Mesendoderm (in vitro differentiated cells): ENCODE data around the gene MAFB.

Experiments used
- DNase-seq: peaks from one replicate; pipeline ENCODE4 v3.0.0; 2013
- H2AK5ac ChIP-seq: 2 replicates; pipeline ENCODE4 v1.6.1; 2013; ENCODE audit warnings: low read length, inconsistent platforms
- H2BK120ac ChIP-seq: 2 replicates; pipeline ENCODE4 v1.6.1; 2013; ENCODE audit warnings: low read depth, mild to moderate bottlenecking, low read length, moderate library complexity, mixed read lengths
- H2BK15ac ChIP-seq: replicated peaks from 2 replicates; pipeline ENCODE4 v1.6.1; 2013; ENCODE audit warnings: low read depth, mild to moderate bottlenecking, moderate library complexity
- H2BK5ac ChIP-seq: 2 replicates; pipeline ENCODE4 v1.6.1; 2013; ENCODE audit warnings: low read length, inconsistent platforms
- H3K18ac ChIP-seq: 2 replicates; pipeline ENCODE4 v1.6.1; 2013; ENCODE audit warnings: mild to moderate bottlenecking, low read length, mixed read lengths
- H3K23ac ChIP-seq: one replicate; pipeline ENCODE4 v1.6.1; 2013; ENCODE audit warnings: low read length
- H3K27ac ChIP-seq: 2 replicates; pipeline ENCODE4 v1.5.1; 2013; ENCODE audit warnings: low read depth, mild to moderate bottlenecking, inconsistent platforms, low read length, moderate library complexity
- H3K27me3 ChIP-seq: 2 replicates; pipeline ENCODE4 v1.6.1; 2013; ENCODE audit warnings: low read length, control low read depth, mild to moderate bottlenecking, inconsistent platforms; ENCODE audit not compliant: insufficient read depth, poor library complexity
- H3K36me3 ChIP-seq: 2 replicates; pipeline ENCODE4 v1.6.1; 2013; ENCODE audit warnings: low read length, inconsistent platforms; ENCODE audit not compliant: control insufficient read depth, insufficient read depth
- H3K4ac ChIP-seq: one replicate; pipeline ENCODE4 v1.6.1; 2013; ENCODE audit warnings: low read depth, mild to moderate bottlenecking, low read length, moderate library complexity
- H3K4me1 ChIP-seq: 2 replicates; pipeline ENCODE4 v1.6.1; 2013; ENCODE audit warnings: low read depth, low read length, inconsistent platforms; ENCODE audit not compliant: control insufficient read depth
- H3K4me2 ChIP-seq: 2 replicates; pipeline ENCODE4 v1.6.1; 2013; ENCODE audit warnings: low read length
- H3K4me3 ChIP-seq: 2 replicates; pipeline ENCODE4 v1.5.1; 2013; ENCODE audit warnings: mild to moderate bottlenecking, low read length
- H3K56ac ChIP-seq: one replicate; pipeline ENCODE4 v1.6.1; 2013; ENCODE audit warnings: low read length
- H3K79me1 ChIP-seq: 2 replicates; pipeline ENCODE4 v1.6.1; 2013; ENCODE audit warnings: low read length, inconsistent platforms
- H3K79me2 ChIP-seq: 2 replicates; pipeline ENCODE4 v1.6.1; 2013; ENCODE audit warnings: mild to moderate bottlenecking, low read length; ENCODE audit not compliant: control insufficient read depth, insufficient read depth
- H3K9ac ChIP-seq: 2 replicates; pipeline ENCODE4 v1.6.1; 2013; ENCODE audit warnings: low read length, inconsistent platforms
- H4K5ac ChIP-seq: one replicate; pipeline ENCODE4 v1.6.1; 2013; ENCODE audit warnings: low read length
- H4K8ac ChIP-seq: one replicate; pipeline ENCODE4 v1.6.1; 2013; ENCODE audit warnings: low read depth, mild to moderate bottlenecking, control low read depth, low read length, moderate library complexity
- WGBS: extraction: QIAGEN DNeasy Blood & Tissue Kit; methylation state at CpG from one replicate; pipeline ENCODE4 v1.1.7; 2013; ENCODE audit warnings: low lambda C conversion rate, missing lambda C conversion rate; ENCODE audit not compliant: insufficient coverage; ENCODE audit errors: extremely low coverage; 5-methylcytosine and 5-hydroxymethylcytosine counted together

MAFB gene

DNA sequence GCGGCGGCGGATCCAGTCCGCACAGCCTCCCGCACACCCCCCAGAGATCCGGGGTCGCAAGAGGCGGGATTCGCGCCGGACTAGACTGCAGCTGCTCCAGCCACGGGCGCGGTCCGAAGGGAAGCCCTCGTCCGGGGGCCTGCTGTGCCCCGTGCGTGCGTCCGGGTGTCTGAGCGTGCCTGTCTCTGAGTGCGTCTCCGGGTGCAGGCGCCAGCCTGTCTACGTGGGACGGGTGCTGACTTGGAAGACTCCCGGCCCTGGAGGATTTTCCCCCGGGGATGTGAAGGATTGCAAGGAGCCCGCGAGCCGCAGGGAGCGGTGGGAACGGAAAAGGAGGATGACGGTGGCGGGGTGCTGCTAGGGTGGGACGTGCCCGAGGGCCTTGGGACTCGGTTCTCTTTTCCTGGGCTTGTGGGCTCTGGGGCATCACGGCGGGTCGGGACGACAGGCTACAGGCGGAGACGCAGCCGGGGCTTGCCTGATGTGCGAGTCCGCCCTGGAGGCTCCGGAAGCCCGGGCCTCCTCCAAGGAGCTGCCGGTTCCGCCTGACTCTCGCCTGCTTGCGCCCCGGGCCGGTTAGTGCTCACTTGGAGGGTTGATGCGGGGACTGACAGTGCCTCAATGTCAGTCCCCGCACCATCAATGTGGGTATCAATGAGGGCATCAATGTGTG lies 5.7 kb downstream of the MAFB start:
- H4K8ac ChIP-seq: no peak overlapping the region
- H3K4ac ChIP-seq: no peak overlapping the region
- no peak overlapping the region for H2BK15ac ChIP-seq
- H3K4me2 ChIP-seq: peak overlapping the region; percentile 59
- H3K23ac ChIP-seq: no peak overlapping the region
- no peaks in the 10 kb centered on the region for H3K36me3 ChIP-seq
- H2BK5ac ChIP-seq: no peak overlapping the region
- WGBS: no CpG with 5 or more reads among the region's 58 CpGs
- H2AK5ac ChIP-seq: no peak overlapping the region
- peaks cover 65% of the 10 kb centered on the region for H3K27me3 ChIP-seq
- no peak overlapping the region for H3K18ac ChIP-seq
- H4K5ac ChIP-seq: no peak overlapping the region
- no peaks in the 10 kb centered on the region for H3K4me1 ChIP-seq
- H3K27ac ChIP-seq: no peak overlapping the region
- peak overlapping the region; percentile 42 for H3K9ac ChIP-seq
- H3K56ac ChIP-seq: peak overlapping the region; percentile 35
- H3K79me2 ChIP-seq: no peaks in the 10 kb centered on the region
- H2BK120ac ChIP-seq: no peak overlapping the region
- DNase-seq: peak; percentile 42
- peak overlapping the region; percentile 2 for H3K4me3 ChIP-seq
- no peaks in the 10 kb centered on the region for H3K79me1 ChIP-seq

DNA sequence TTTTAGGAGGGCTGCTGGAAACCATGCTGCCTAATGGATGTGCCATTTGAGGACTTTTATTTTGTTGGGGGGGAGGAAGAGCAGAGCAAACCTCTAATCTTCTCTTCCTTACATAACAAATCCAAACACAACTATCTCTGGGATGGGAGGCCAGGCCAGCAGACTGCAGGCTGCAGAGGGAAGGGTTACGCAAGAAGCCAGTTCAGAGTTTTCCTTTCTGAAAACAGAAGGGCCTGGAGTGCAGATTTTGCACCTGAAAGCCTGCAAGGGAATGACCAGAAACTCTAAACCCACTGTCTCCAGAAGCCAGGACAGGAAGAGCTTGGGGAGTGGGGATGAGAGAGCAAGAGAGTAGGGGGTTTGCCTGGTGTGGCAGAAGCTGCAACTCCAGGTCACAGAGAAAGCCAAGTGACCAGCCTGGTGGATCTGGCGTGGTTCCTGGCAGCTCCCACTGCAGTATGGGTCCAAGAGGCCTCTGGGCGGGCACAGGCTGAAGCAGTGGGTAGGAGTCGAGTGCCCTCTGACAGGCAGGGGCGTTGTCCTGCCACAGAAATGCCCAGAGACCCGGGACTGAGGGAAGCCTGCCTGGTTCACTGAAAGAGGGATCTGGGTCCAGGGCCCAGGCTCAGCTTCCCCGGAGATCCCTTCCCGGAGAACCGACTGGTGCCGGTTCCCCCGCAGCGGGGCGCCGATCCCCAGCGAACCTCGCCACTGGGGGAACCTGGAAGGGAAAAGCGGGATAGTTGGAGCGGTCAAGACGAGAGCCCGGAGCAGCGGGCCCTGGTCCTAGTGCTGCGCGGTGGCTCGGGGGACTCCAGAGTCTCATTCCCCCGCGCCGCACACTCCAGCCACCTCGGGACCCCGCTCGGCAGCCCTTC lies 6.7 kb downstream of the MAFB start:
- no CpG with 5 or more reads among the region's 30 CpGs for WGBS
- Histone ChIP-seq H3K4me2 (peak overlapping the region; percentile 59), H2BK15ac (no peak overlapping the region), H3K79me2 (no peaks in the 10 kb centered on the region), H3K18ac (no peak overlapping the region), H2AK5ac (no peak overlapping the region), H2BK120ac (no peak overlapping the region), H4K8ac (no peak overlapping the region), H3K23ac (no peak overlapping the region), H4K5ac (no peak overlapping the region), H3K27ac (no peak overlapping the region), H3K79me1 (no peaks in the 10 kb centered on the region), H3K4me3 (no peak overlapping the region), H3K9ac (no peak overlapping the region), H3K27me3 (peaks cover 58% of the 10 kb centered on the region), H3K36me3 (no peaks in the 10 kb centered on the region), H3K4ac (no peak overlapping the region), H3K56ac (no peak overlapping the region), H2BK5ac (no peak overlapping the region), H3K4me1 (no peaks in the 10 kb centered on the region)
- no peak for DNase-seq

DNA sequence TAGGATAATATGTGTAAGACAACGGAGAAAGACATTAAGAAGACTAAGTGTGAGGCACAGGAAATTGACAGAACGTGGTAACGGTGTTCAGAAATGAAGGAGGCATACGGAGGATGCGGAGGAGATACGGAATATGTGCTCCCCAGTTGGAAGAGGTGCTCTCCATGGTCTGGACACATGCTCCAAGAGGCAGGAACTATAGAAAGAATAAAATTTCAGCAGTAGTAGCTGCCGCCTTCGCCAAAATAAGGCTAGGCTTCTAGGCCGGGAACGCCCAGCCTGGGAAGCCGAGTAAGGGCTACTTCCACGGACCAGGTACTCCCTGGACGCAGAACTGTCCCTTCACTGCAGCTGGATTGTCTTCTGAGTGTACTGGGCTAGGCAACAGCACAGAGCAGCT lies 7.4 kb downstream of the MAFB start:
- no peak overlapping the region for H4K8ac ChIP-seq
- no peak overlapping the region for H3K27ac ChIP-seq
- H4K5ac ChIP-seq: no peak overlapping the region
- no peaks in the 10 kb centered on the region for H3K79me1 ChIP-seq
- no peaks in the 10 kb centered on the region for H3K36me3 ChIP-seq
- H2BK120ac ChIP-seq: no peak overlapping the region
- no peak overlapping the region for H2AK5ac ChIP-seq
- H3K79me2 ChIP-seq: no peaks in the 10 kb centered on the region
- H2BK15ac ChIP-seq: no peak overlapping the region
- peaks cover 52% of the 10 kb centered on the region for H3K27me3 ChIP-seq
- WGBS: no CpG with 5 or more reads among the region's 13 CpGs
- no peak overlapping the region for H3K18ac ChIP-seq
- no peak overlapping the region for H3K9ac ChIP-seq
- H3K56ac ChIP-seq: no peak overlapping the region
- no peak overlapping the region for H3K23ac ChIP-seq
- no peak overlapping the region for H2BK5ac ChIP-seq
- H3K4ac ChIP-seq: no peak overlapping the region
- no peak for DNase-seq
- no peak overlapping the region for H3K4me2 ChIP-seq
- H3K4me1 ChIP-seq: no peaks in the 10 kb centered on the region
- no peak overlapping the region for H3K4me3 ChIP-seq

DNA sequence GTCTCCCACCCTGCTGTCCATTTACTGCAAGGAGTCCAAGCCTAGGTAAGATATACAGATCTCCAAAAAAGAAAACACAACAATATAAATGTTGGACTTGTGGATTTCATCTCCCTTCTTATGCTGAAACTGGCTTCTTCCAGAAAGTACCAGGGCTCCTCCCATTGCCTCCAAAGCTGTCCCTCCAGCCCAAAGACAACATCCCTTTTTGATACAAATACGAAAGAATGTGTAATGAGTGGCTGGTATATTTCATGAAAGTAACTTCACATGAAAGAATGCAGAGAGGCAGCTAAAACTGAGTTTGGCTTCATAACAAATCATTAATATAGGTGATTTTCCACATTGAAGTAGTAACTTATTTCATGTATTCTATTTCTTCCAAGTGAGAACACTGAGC lies 7.9 kb downstream of the MAFB start:
- H3K4me3 ChIP-seq: no peak overlapping the region
- no peak overlapping the region for H3K18ac ChIP-seq
- H3K4me1 ChIP-seq: no peaks in the 10 kb centered on the region
- H4K8ac ChIP-seq: no peak overlapping the region
- no peak overlapping the region for H2BK120ac ChIP-seq
- H2AK5ac ChIP-seq: no peak overlapping the region
- H3K27ac ChIP-seq: no peak overlapping the region
- H4K5ac ChIP-seq: no peak overlapping the region
- peaks cover 47% of the 10 kb centered on the region for H3K27me3 ChIP-seq
- no peaks in the 10 kb centered on the region for H3K79me2 ChIP-seq
- no peak overlapping the region for H2BK5ac ChIP-seq
- WGBS: no CpG with 5 or more reads among the region's 1 CpG
- DNase-seq: no peak
- H3K56ac ChIP-seq: no peak overlapping the region
- H3K23ac ChIP-seq: no peak overlapping the region
- H3K9ac ChIP-seq: no peak overlapping the region
- no peak overlapping the region for H3K4me2 ChIP-seq
- no peak overlapping the region for H2BK15ac ChIP-seq
- H3K79me1 ChIP-seq: no peaks in the 10 kb centered on the region
- no peak overlapping the region for H3K4ac ChIP-seq
- no peaks in the 10 kb centered on the region for H3K36me3 ChIP-seq

DNA sequence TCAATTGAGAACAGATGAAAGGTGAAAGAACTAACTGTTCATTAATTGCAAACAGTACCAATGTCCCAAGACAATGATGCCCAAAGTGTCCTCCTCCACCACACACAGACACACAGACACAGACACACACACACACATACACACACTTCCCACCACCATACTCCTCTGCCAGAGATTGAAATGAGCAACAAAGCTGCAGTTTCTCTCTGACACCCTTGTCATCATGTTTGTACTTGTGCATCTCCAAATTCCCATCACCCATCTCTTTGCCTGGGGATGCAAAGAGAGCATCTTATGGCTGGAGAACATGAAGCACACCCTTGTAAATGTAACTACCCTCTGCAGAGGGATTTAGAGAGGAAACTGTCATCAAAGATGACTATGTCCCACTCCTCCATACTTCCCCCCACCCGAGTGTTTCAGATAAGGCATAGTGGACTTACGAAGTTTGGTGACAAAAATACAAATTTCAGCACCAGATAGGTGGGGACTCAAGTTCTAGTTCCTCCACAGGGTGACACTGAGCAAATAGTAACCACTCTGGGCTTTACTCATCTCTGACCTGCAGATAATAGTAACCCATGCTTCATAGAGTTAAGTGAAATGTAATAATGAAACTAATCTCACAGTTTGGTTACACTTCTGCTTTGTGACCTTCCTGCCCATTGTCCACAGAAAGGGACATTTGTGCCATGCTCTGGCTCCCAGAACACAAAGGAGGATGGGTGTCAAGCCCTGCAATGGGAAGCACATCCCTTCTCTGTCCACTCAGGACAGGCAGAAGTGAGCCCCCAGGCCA lies 8.7 kb downstream of the MAFB start:
- Histone ChIP-seq H3K18ac (no peak overlapping the region), H3K9ac (no peak overlapping the region), H3K79me2 (no peaks in the 10 kb centered on the region), H3K27ac (no peak overlapping the region), H3K27me3 (peaks cover 42% of the 10 kb centered on the region), H3K79me1 (no peaks in the 10 kb centered on the region), H2BK5ac (no peak overlapping the region), H3K4ac (no peak overlapping the region), H3K56ac (no peak overlapping the region), H3K4me1 (no peaks in the 10 kb centered on the region), H2BK15ac (no peak overlapping the region), H4K5ac (no peak overlapping the region), H4K8ac (no peak overlapping the region), H3K36me3 (no peaks in the 10 kb centered on the region), H3K4me2 (no peak overlapping the region), H3K4me3 (no peak overlapping the region), H2AK5ac (no peak overlapping the region), H2BK120ac (no peak overlapping the region), H3K23ac (no peak overlapping the region)
- no CpG with 5 or more reads among the region's 2 CpGs for WGBS
- DNase-seq: no peak
